ENCODE measurements around the gene TMEM109. TPM values are rescaled to one million over a fixed set of nuclear protein-coding genes. Genes with fewer than 3 reads are reported as not detected.
A peak's percentile ranks its signal among the peaks of the same experiment; 100 is the strongest.

The TMEM109 gene
- total and polyA plus RNA-seq, 7 experiments from 2014 or later = 49.8 to 287 (median 60.5) TPM

- Mint-ChIP-seq H3K4me1 (peaks cover 0 to 14% (median 0%) of the 10 kb centered on the region in 7 donors), H3K9me3 (no peaks in the 10 kb centered on the region), H3K27me3 (peaks cover 0 to 3% (median 0%) of the 10 kb centered on the region in 5 donors), H3K36me3 (peaks cover 0 to 48% (median 4%) of the 10 kb centered on the region in 5 donors), H3K27ac (peak overlapping the region in 1 of 9 donors; percentile 78), H3K4me3 (no peak overlapping the region)
- Histone ChIP-seq H3K4me3 (ENCODE audit: low read length) (no peak overlapping the region), H3K4me1 (ENCODE audit: control insufficient read depth in 2 of 2, insufficient read depth in 2 of 2, low read length in 2 of 2) (no peaks in the 10 kb centered on the region), H3K27me3 (ENCODE audit: control insufficient read depth in 2 of 2, insufficient read depth in 2 of 2, low read length in 2 of 2) (no peaks in the 10 kb centered on the region), H3K27ac (ENCODE audit: low read depth, low read length) (no peak overlapping the region), H3K36me3 (ENCODE audit: control insufficient read depth in 2 of 3, insufficient read depth in 3 of 3, low read length in 3 of 3) (peaks cover 0 to 28% (median 2%) of the 10 kb centered on the region in 3 experiments), H3K9me3 (ENCODE audit: control insufficient read depth in 2 of 3, low read length in 3 of 3) (no peaks in the 10 kb centered on the region)
- ChIA-PET CTCF (interaction anchor here (1.4 kb wide), 1 partner anchor 245 kb away, joined by 3 read pairs; no protein-coding TSS in a partner anchor), POLR2A (interaction anchor here (1.2 to 1.5 kb wide), 2 partner anchors 9 to 23 kb away, joined by 3 read pairs; no protein-coding TSS in a partner anchor)
- ATAC-seq = no peak
- DNase-seq = no peak
- intact Hi-C loops (cut with micrococcal nuclease) = no loop called here
Measured at GRCh38 chr11:60941371-60942119, 27.6 kb downstream of the TMEM109 start.

- H3K27ac Mint-ChIP-seq = no peak overlapping the region
- H3K9me3 ChIP-seq (ENCODE audit: control insufficient read depth in 2 of 3, low read length in 3 of 3) = no peaks in the 10 kb centered on the region
Measured at GRCh38 chr11:60942219-60942618, 28.3 kb downstream of the TMEM109 start.

DNA sequence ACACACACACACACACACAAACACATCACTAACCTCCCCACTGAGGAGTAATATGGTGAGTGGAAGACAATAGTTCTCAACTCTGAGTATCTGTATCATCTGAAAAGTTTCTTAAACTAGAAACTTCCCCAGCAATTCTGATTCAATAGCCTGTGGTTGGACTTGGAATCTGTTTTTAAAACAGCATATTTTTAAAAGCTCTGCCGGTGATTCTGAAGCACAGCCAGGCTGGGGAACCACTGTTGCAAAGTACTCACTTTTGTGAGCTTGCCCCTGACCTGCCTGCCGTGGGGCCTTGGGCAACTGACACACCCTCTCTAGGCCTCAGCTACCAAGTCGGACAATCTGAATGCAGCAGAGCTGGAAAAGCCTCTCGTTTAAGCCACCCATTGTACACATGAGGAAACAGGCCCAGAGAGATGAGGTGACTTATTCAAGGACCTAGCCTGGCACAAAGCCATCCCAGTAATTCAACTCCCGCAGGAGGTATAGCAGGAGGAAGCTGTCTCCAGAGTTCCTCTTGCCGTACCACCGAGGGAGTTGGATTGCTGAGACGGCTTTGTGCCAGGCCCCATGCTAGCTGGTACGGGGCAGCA is 29.1 kb downstream of the TMEM109 start:
- Histone ChIP-seq H3K4me1 (ENCODE audit: control insufficient read depth in 2 of 2, insufficient read depth in 2 of 2, low read length in 2 of 2) (no peaks in the 10 kb centered on the region), H3K27me3 (ENCODE audit: control insufficient read depth in 2 of 2, insufficient read depth in 2 of 2, low read length in 2 of 2) (no peaks in the 10 kb centered on the region), H3K27ac (ENCODE audit: low read depth, low read length) (no peak overlapping the region), H3K4me3 (ENCODE audit: low read length) (no peak overlapping the region), H3K9me3 (ENCODE audit: control insufficient read depth in 2 of 3, low read length in 3 of 3) (no peaks in the 10 kb centered on the region), H3K36me3 (ENCODE audit: control insufficient read depth in 2 of 3, insufficient read depth in 3 of 3, low read length in 3 of 3) (peaks cover 0 to 28% (median 4%) of the 10 kb centered on the region in 3 experiments)
- H3K4me3 Mint-ChIP-seq = no peak overlapping the region
- ChIA-PET CTCF (interaction anchor here (0.5 to 1.0 kb wide), 3 partner anchors 28 to 500 kb away, joined by 3 to 4 read pairs (median 4); no protein-coding TSS in a partner anchor), POLR2A (interaction anchor here (0.9 kb wide), 1 partner anchor 245 kb away, joined by 3 read pairs; no protein-coding TSS in a partner anchor)
- H3K27me3 Mint-ChIP-seq = peaks cover 0 to 3% (median 0%) of the 10 kb centered on the region in 5 donors
- intact Hi-C loops (cut with micrococcal nuclease) = no loop called here
- no peak for DNase-seq
- peaks cover 0 to 14% (median 0%) of the 10 kb centered on the region in 7 donors for H3K4me1 Mint-ChIP-seq
- peaks cover 0 to 43% (median 4%) of the 10 kb centered on the region in 5 donors for H3K36me3 Mint-ChIP-seq
- no peaks in the 10 kb centered on the region for H3K9me3 Mint-ChIP-seq
- no peak for ATAC-seq
- H3K27ac Mint-ChIP-seq = peak overlapping the region in 1 of 9 donors; percentile 14

More at GRCh38 chr11:60942219-60942618, 28.3 kb downstream of the TMEM109 start:
- H3K9me3 Mint-ChIP-seq = no peaks in the 10 kb centered on the region
- H3K36me3 ChIP-seq (ENCODE audit: control insufficient read depth in 2 of 3, insufficient read depth in 3 of 3, low read length in 3 of 3) = peaks cover 0 to 28% (median 4%) of the 10 kb centered on the region in 3 experiments
- H3K27me3 ChIP-seq (ENCODE audit: control insufficient read depth in 2 of 2, insufficient read depth in 2 of 2, low read length in 2 of 2) = no peaks in the 10 kb centered on the region
- H3K4me1 ChIP-seq (ENCODE audit: control insufficient read depth in 2 of 2, insufficient read depth in 2 of 2, low read length in 2 of 2) = no peaks in the 10 kb centered on the region
- ATAC-seq (no peak), DNase-seq (no peak)
- H3K27me3 Mint-ChIP-seq = peaks cover 0 to 3% (median 0%) of the 10 kb centered on the region in 5 donors
- peaks cover 0 to 46% (median 4%) of the 10 kb centered on the region in 5 donors for H3K36me3 Mint-ChIP-seq
- peaks cover 0 to 14% (median 0%) of the 10 kb centered on the region in 7 donors for H3K4me1 Mint-ChIP-seq
- no peak overlapping the region for H3K27ac ChIP-seq (ENCODE audit: low read depth, low read length)
- H3K4me3 Mint-ChIP-seq = no peak overlapping the region
- H3K4me3 ChIP-seq (ENCODE audit: low read length) = no peak overlapping the region
- intact Hi-C loops (cut with micrococcal nuclease) = no loop called here
- POLR2A ChIA-PET = interaction anchor here (1.2 kb wide), 1 partner anchor 9 kb away, joined by 3 read pairs; no protein-coding TSS in a partner anchor
- CTCF ChIA-PET = interaction anchor here (1.0 to 1.4 kb wide), 2 partner anchors 27 to 245 kb away, joined by 3 to 4 read pairs; no protein-coding TSS in a partner anchor

- H3K4me1 ChIP-seq (ENCODE audit: control insufficient read depth in 2 of 2, insufficient read depth in 2 of 2, low read length in 2 of 2) = no peaks in the 10 kb centered on the region
- intact Hi-C loops (cut with micrococcal nuclease) = no loop called here
- Mint-ChIP-seq H3K27ac (peak overlapping the region in 1 of 9 donors; percentile 17), H3K4me3 (no peak overlapping the region), H3K4me1 (peaks cover 9 to 17% (median 11%) of the 10 kb centered on the region in 7 donors), H3K36me3 (peaks cover 0 to 35% (median 4%) of the 10 kb centered on the region in 5 donors), H3K27me3 (peaks cover 0 to 12% (median 0%) of the 10 kb centered on the region in 5 donors), H3K9me3 (no peaks in the 10 kb centered on the region)
- no peaks in the 10 kb centered on the region for H3K27me3 ChIP-seq (ENCODE audit: control insufficient read depth in 2 of 2, insufficient read depth in 2 of 2, low read length in 2 of 2)
- no peaks in the 10 kb centered on the region for H3K9me3 ChIP-seq (ENCODE audit: control insufficient read depth in 2 of 3, low read length in 3 of 3)
- DNase-seq = no peak
- ATAC-seq = peak; percentile 51
- no peak overlapping the region for H3K4me3 ChIP-seq (ENCODE audit: low read length)
- peaks cover 0 to 23% (median 4%) of the 10 kb centered on the region in 3 experiments for H3K36me3 ChIP-seq (ENCODE audit: control insufficient read depth in 2 of 3, insufficient read depth in 3 of 3, low read length in 3 of 3)
- CTCF ChIA-PET = interaction anchor here (1.0 to 1.4 kb wide), 2 partner anchors 20 to 21 kb away, joined by 3 read pairs; no protein-coding TSS in a partner anchor
- POLR2A ChIA-PET = interaction anchor here (0.6 kb wide), 1 partner anchor 169 kb away, joined by 4 read pairs; no protein-coding TSS in a partner anchor
- H3K27ac ChIP-seq (ENCODE audit: low read depth, low read length) = no peak overlapping the region
Measured at GRCh38 chr11:60944490-60945294, 30.7 kb downstream of the TMEM109 start.

GRCh38 chr11:60945295-60945667 is 31.3 kb downstream of the TMEM109 start:
- Mint-ChIP-seq H3K27ac (peak overlapping the region in 1 of 9 donors; percentile 38), H3K4me1 (peaks cover 7 to 20% (median 15%) of the 10 kb centered on the region in 7 donors), H3K36me3 (peaks cover 0 to 35% (median 4%) of the 10 kb centered on the region in 5 donors), H3K9me3 (no peaks in the 10 kb centered on the region), H3K4me3 (no peak overlapping the region), H3K27me3 (peaks cover 0 to 17% (median 0%) of the 10 kb centered on the region in 5 donors)
- ChIA-PET POLR2A (interaction anchor here (0.6 kb wide), 1 partner anchor 168 kb away, joined by 4 read pairs; no protein-coding TSS in a partner anchor), CTCF (interaction anchor here (1.0 to 1.4 kb wide), 2 partner anchors 19 to 21 kb away, joined by 3 read pairs; no protein-coding TSS in a partner anchor)
- H3K4me3 ChIP-seq (ENCODE audit: low read length) = no peak overlapping the region
- peaks cover 0 to 4% of the 10 kb centered on the region in 2 donors for H3K4me1 ChIP-seq (ENCODE audit: control insufficient read depth in 2 of 2, insufficient read depth in 2 of 2, low read length in 2 of 2)
- H3K27me3 ChIP-seq (ENCODE audit: control insufficient read depth in 2 of 2, insufficient read depth in 2 of 2, low read length in 2 of 2) = no peaks in the 10 kb centered on the region
- no peak for ATAC-seq
- no peak overlapping the region for H3K27ac ChIP-seq (ENCODE audit: low read depth, low read length)
- H3K9me3 ChIP-seq (ENCODE audit: control insufficient read depth in 2 of 3, low read length in 3 of 3) = no peaks in the 10 kb centered on the region
- intact Hi-C loops (cut with micrococcal nuclease) = no loop called here
- no peak for DNase-seq
- peaks cover 0 to 17% (median 4%) of the 10 kb centered on the region in 3 experiments for H3K36me3 ChIP-seq (ENCODE audit: control insufficient read depth in 2 of 3, insufficient read depth in 3 of 3, low read length in 3 of 3)
